GM23248 (cell line): ENCODE results near the gene SMPDL3B. TPM values are rescaled to one million over a fixed set of nuclear protein-coding genes. Genes with fewer than 3 reads are reported as not detected.

Experiments
- DNase-seq: peaks from one replicate; pipeline ENCODE4 v3.0.0-alpha.2; 2015
- H2AFZ ChIP-seq: fragments of 200-600 bp; sonication (generic); 2 replicates; pipeline ENCODE4 v1.6.1; 2016; ENCODE audit warnings: antibody characterized with exemption
- H3F3A ChIP-seq: fragments of 200-600 bp; sonication (generic); 2 replicates; pipeline ENCODE4 v1.6.1; 2016; ENCODE audit warnings: mild to moderate bottlenecking, antibody characterized with exemption, mixed run types; ENCODE audit not compliant: insufficient read depth
- H3K27ac ChIP-seq: fragments of 200-600 bp; sonication (generic); 2 replicates; pipeline ENCODE4 v1.5.1; 2016; ENCODE audit warnings: mild to moderate bottlenecking
- H3K27me3 ChIP-seq: fragments of 200-600 bp; sonication (generic); replicated peaks from 2 replicates; pipeline ENCODE4 v1.6.1; 2016; ENCODE audit warnings: mild to moderate bottlenecking; ENCODE audit not compliant: insufficient read depth
- H3K36me3 ChIP-seq: fragments of 200-600 bp; sonication (generic); 2 replicates; pipeline ENCODE4 v1.6.1; 2016; ENCODE audit warnings: low read depth, mild to moderate bottlenecking
- H3K4me1 ChIP-seq: fragments of 200-600 bp; sonication (generic); 2 replicates; pipeline ENCODE4 v1.6.1; 2016; ENCODE audit warnings: mild to moderate bottlenecking; ENCODE audit not compliant: insufficient read depth
- H3K4me2 ChIP-seq: fragments of 200-600 bp; sonication (generic); one replicate; pipeline ENCODE4 v1.6.1; 2016; ENCODE audit warnings: mild to moderate bottlenecking; ENCODE audit not compliant: unreplicated experiment
- H3K4me3 ChIP-seq: fragments of 200-600 bp; sonication (generic); 2 replicates; pipeline ENCODE4 v1.5.1; 2016; ENCODE audit warnings: mild to moderate bottlenecking
- H3K79me2 ChIP-seq: fragments of 200-600 bp; sonication (generic); 2 replicates; pipeline ENCODE4 v1.6.1; 2016; ENCODE audit warnings: mild to moderate bottlenecking; ENCODE audit not compliant: insufficient read depth
- H3K9ac ChIP-seq: fragments of 200-600 bp; sonication (generic); 2 replicates; pipeline ENCODE4 v1.6.1; 2016; ENCODE audit warnings: mild to moderate bottlenecking
- H3K9me2 ChIP-seq: fragments of 200-600 bp; sonication (generic); 2 replicates; pipeline ENCODE4 v1.6.1; 2016; ENCODE audit warnings: mixed run types, mild to moderate bottlenecking, moderate library complexity; ENCODE audit not compliant: insufficient read depth
- H3K9me3 ChIP-seq: fragments of 200-600 bp; sonication (generic); one replicate; pipeline ENCODE4 v1.6.1; 2017; ENCODE audit warnings: low read depth
- H4K20me1 ChIP-seq: fragments of 200-600 bp; sonication (generic); 2 replicates; pipeline ENCODE4 v1.6.0; 2016; ENCODE audit not compliant: insufficient read depth
- EZH2 ChIP-seq: fragments of 200-600 bp; sonication (generic); IDR thresholded peaks from 2 replicates; pipeline ENCODE4 v1.6.1; 2018; ENCODE audit warnings: antibody characterized with exemption, mild to moderate bottlenecking; ENCODE audit not compliant: insufficient read depth, poor library complexity, severe bottlenecking
- EZH2phosphoT487 ChIP-seq: fragments of 200-600 bp; sonication (generic); IDR thresholded peaks from 2 replicates; pipeline ENCODE4 v1.6.1; 2018; ENCODE audit warnings: antibody characterized with exemption, moderate library complexity, mild to moderate bottlenecking, low read depth; ENCODE audit not compliant: insufficient read depth
- WGBS, 2 experiments: methylation state at CpG; one replicate each; pipeline ENCODE4 v1.1.6; 2015 to 2017; ENCODE audit warnings: low lambda C conversion rate in 2 of 2, low coverage in 1 of 2; ENCODE audit errors: missing lambda C conversion rate in 2 of 2; 5-methylcytosine and 5-hydroxymethylcytosine counted together
- in situ Hi-C: fragments of 300-500 bp; cut with MboI; formaldehyde crosslinking; loops from 2 replicates; pipeline ENCODE4 v1.15.0; 2020
- polyA plus RNA-seq: library from polyadenylated mRNA; unstranded; fragments of >200 nt; fragmentation: Nextera tagmentation; extraction: Ambion mirVana; gene quantifications from 2 replicates; pipeline ENCODE4 v1.2.1, GENCODE V29; 2016
- total RNA-seq: library from RNA; depleted of rRNA; stranded (reverse); fragments of >200 nt; shearing (Covaris generic); gene quantifications from 2 replicates; pipeline ENCODE4 v1.2.3, GENCODE V29; 2014

Gene SMPDL3B
- total and polyA plus RNA-seq, 2 experiments from 2014 or later: not detected

DNA sequence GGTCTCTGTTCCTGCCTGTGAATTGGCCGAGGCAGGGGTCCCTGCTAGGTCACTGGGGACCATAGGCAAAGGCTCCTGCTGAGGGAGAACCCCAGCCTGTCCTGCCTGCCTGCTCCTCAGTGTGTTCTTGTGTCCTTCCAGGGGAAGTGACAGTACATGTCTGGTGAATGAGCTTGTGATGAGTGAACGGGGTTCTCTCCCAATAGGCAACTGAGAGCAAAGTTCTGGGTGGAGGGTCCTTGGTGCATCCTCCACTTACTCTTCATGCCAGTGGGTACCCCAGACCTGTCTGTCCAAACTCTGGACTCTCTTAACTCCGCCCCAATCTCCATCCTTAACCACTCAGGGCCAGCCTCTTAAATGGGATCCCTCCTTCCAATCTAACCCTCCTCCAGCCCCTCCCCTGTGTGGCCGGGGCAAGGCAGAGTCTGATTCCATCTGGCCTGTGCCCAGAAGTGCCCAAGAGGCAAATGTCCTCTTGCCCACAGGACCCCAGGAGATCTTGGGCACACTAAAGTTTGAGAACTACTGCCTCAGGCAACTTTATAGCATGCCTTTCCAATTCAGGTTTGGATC is 26.9 kb downstream of the SMPDL3B start:
- Histone ChIP-seq H3K4me3 (peak overlapping the region; percentile 84), H3K4me1 (peaks cover 10% of the 10 kb centered on the region), H3K27ac (peak overlapping the region; percentile 77), H3F3A (0 out of 2 replicates have a peak, but pooled peaks cover 12% of the 10 kb centered on the region), H3K36me3 (no peaks in the 10 kb centered on the region), H4K20me1 (no peaks in the 10 kb centered on the region), H3K4me2 (peak overlapping the region; percentile 93), H2AFZ (peak overlapping the region; percentile 95), H3K9me2 (no peaks in the 10 kb centered on the region), H3K9ac (peak overlapping the region; percentile 89), H3K27me3 (no peaks in the 10 kb centered on the region), H3K79me2 (peaks cover 28% of the 10 kb centered on the region), H3K9me3 (no peaks in the 10 kb centered on the region)
- TF ChIP-seq EZH2phosphoT487: no peak
- TF ChIP-seq EZH2: no peak
- WGBS, 2 experiments: 36 to 44% methylated on average over 4 of the region's 4 CpGs
- peak; percentile 27 for DNase-seq
- in situ Hi-C loops: no loop called here

DNA sequence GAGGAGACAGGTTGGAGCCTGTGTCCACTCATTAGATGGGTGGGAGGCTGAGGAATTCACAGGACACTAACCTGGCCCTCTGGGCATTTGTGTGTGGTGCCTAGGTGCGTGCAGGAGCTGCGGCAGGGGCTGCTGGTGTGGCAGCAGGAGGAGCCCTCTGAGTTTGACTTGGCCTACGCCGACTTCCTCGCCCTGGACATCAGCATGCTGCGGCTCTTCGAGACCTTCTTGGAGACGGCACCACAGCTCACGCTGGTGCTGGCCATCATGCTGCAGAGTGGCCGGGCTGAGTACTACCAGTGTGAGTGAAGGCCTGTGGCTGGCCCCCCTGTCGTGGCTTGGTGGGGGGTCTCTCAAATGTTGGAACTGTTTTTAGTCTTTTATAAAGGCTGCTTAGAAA is 28.6 kb downstream of the SMPDL3B start:
- no peaks in the 10 kb centered on the region for H3K36me3 ChIP-seq
- H3F3A ChIP-seq: peaks cover 21% of the 10 kb centered on the region
- no peaks in the 10 kb centered on the region for H3K9me3 ChIP-seq
- TF ChIP-seq EZH2phosphoT487: no peak
- no peak for TF ChIP-seq EZH2
- peaks cover 28% of the 10 kb centered on the region for H3K79me2 ChIP-seq
- no peak overlapping the region for H3K4me3 ChIP-seq
- in situ Hi-C loops: no loop called here
- peaks cover 22% of the 10 kb centered on the region for H3K4me1 ChIP-seq
- H4K20me1 ChIP-seq: no peaks in the 10 kb centered on the region
- no peak overlapping the region for H2AFZ ChIP-seq
- H3K9me2 ChIP-seq: no peaks in the 10 kb centered on the region
- H3K4me2 ChIP-seq: no peak overlapping the region
- no peak overlapping the region for H3K9ac ChIP-seq
- no peaks in the 10 kb centered on the region for H3K27me3 ChIP-seq
- WGBS, 2 experiments: 92 to 94% methylated on average over 11 of the region's 11 CpGs
- no peak overlapping the region for H3K27ac ChIP-seq
- DNase-seq: no peak

DNA sequence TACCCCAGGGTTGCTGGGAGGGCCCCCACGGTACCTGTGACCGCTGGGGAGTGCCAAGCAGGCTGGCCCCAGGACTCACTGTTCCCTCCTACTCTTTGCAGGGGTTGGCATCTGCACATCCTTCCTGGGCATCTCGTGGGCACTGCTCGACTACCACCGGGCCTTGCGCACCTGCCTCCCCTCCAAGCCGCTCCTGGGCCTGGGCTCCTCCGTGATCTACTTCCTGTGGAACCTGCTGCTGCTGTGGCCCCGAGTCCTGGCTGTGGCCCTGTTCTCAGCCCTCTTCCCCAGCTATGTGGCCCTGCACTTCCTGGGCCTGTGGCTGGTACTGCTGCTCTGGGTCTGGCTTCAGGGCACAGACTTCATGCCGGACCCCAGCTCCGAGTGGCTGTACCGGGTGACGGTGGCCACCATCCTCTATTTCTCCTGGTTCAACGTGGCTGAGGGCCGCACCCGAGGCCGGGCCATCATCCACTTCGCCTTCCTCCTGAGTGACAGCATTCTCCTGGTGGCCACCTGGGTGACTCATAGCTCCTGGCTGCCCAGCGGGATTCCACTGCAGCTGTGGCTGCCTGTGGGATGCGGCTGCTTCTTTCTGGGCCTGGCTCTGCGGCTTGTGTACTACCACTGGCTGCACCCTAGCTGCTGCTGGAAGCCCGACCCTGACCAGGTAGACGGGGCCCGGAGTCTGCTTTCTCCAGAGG is 31.8 kb downstream of the SMPDL3B start:
- WGBS, 2 experiments: 92 to 94% methylated on average over 24 of the region's 24 CpGs
- TF ChIP-seq EZH2 (no peak), EZH2phosphoT487 (no peak)
- Histone ChIP-seq H3K27me3 (no peaks in the 10 kb centered on the region), H3K79me2 (peaks cover 25% of the 10 kb centered on the region), H3K9me3 (no peaks in the 10 kb centered on the region), H4K20me1 (no peaks in the 10 kb centered on the region), H3K4me3 (no peak overlapping the region), H3K27ac (no peak overlapping the region), H3F3A (peaks cover 34% of the 10 kb centered on the region), H3K36me3 (no peaks in the 10 kb centered on the region), H2AFZ (no peak overlapping the region), H3K9ac (no peak overlapping the region), H3K9me2 (no peaks in the 10 kb centered on the region), H3K4me2 (no peak overlapping the region), H3K4me1 (peaks cover 49% of the 10 kb centered on the region)
- DNase-seq: no peak
- in situ Hi-C loops: no loop called here

DNA sequence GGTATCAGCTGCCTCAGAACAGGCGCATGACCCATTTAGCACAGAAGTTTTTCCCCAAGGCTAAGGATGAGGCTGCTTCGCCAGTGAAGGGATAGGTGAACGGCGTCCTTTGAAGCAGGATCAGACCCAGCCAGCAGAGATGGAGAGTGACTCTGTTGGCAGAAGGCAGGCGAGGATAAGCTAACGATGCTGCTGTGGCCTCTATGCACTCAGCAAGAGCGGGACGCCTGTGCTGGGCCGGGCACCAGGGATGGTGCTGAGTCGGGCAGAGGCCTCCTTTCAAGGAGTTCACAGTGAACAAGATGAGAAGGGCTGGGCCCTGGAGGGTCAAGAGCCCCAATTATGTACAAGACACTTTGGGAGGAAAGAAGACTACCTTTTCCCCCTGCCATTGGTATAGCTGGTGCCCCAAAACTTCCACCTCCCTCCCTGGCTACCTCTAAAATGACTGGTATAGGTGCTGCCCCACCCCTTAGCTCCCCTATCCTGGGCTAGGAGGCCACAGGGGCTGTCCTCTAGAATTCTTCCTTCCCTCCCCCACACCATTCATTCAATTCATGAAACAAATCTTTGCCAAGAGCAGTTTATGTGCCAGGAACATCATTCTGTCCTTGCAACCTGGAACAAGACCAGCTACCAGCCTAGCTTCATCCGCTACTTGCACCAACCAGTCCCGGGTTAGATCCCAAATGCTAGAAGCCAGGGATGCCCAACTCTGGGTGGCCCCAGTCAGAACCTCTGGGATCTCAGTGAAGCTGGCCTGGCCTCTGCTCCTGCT is 32.5 kb downstream of the SMPDL3B start:
- H3K4me1 ChIP-seq: peaks cover 50% of the 10 kb centered on the region
- peak overlapping the region; percentile 99 for H3K27ac ChIP-seq
- no peaks in the 10 kb centered on the region for H3K36me3 ChIP-seq
- peaks cover 41% of the 10 kb centered on the region for H3F3A ChIP-seq
- H3K79me2 ChIP-seq: peaks cover 17% of the 10 kb centered on the region
- DNase-seq: no peak
- no peak overlapping the region for H2AFZ ChIP-seq
- H3K4me2 ChIP-seq: peak overlapping the region; percentile 40
- in situ Hi-C loops: no loop called here
- 90 to 95% methylated on average over 12 of the region's 12 CpGs for WGBS, 2 experiments
- H3K9ac ChIP-seq: peak overlapping the region; percentile 81
- no peak for TF ChIP-seq EZH2
- no peak for TF ChIP-seq EZH2phosphoT487
- no peak overlapping the region for H3K4me3 ChIP-seq
- no peaks in the 10 kb centered on the region for H4K20me1 ChIP-seq
- H3K27me3 ChIP-seq: no peaks in the 10 kb centered on the region
- H3K9me2 ChIP-seq: no peaks in the 10 kb centered on the region
- H3K9me3 ChIP-seq: no peaks in the 10 kb centered on the region
